Panc1 (cell line): ENCODE data around the gene TSNAX. TPM values are rescaled to one million over a fixed set of nuclear protein-coding genes. Genes with fewer than 3 reads are reported as not detected.

Experiments
- ATAC-seq: fragments of 200-7000 bp; cut with Tn5 transposase; 2 replicates; pipeline ENCODE4 v1.9.1; 2020; ENCODE audit warnings: mild to moderate bottlenecking, moderate library complexity
- BruUV-seq: library from RNA; stranded (reverse); fragments of 400-500 nt; replicated peaks from 2 replicates; lab custom pipeline; 2021; lab: Mats Ljungman, UMichigan
- CTCF ChIA-PET: fragments of 300-600 bp; sonication (Branson Sonifier 250); formaldehyde crosslinking; loops from one replicate; lab custom pipeline; 2022; ENCODE audit warnings: antibody characterized with exemption; lab: Charles Lee
- POLR2A ChIA-PET: fragments of 300-600 bp; sonication (Branson Sonifier 250); formaldehyde crosslinking; loops from one replicate; lab custom pipeline; 2022; ENCODE audit warnings: antibody characterized with exemption; lab: Charles Lee
- DNase-seq: peaks from one replicate; pipeline ENCODE4 v3.0.0-alpha.2; 2010; ENCODE audit warnings: low read depth, low spot score
- H3K27ac ChIP-seq: 2 replicates; pipeline ENCODE4 v1.5.1; 2011; ENCODE audit warnings: mild to moderate bottlenecking, low read length, inconsistent platforms
- H3K27me3 ChIP-seq: fragments of 200-500 bp; sonication (Bioruptor generic); 2 replicates; pipeline ENCODE4 v1.6.0; 2014; ENCODE audit warnings: low read length, inconsistent platforms; ENCODE audit not compliant: control insufficient read depth, insufficient read depth
- H3K36me3 ChIP-seq: fragments of 200-500 bp; sonication (Bioruptor generic); 2 replicates; pipeline ENCODE4 v1.5.1; 2014; ENCODE audit warnings: inconsistent platforms, mild to moderate bottlenecking, low read length, moderate library complexity; ENCODE audit not compliant: control insufficient read depth, insufficient read depth
- H3K4me1 ChIP-seq: 2 replicates; pipeline ENCODE4 v1.5.1; 2011; ENCODE audit warnings: inconsistent platforms, mild to moderate bottlenecking, low read length, moderate library complexity; ENCODE audit not compliant: control insufficient read depth, insufficient read depth
- H3K4me3 ChIP-seq, 2 experiments: 2 replicates each; pipeline ENCODE4 v1.5.1; 2011 to 2012; ENCODE audit warnings: low read depth in 2 of 2, low read length in 2 of 2, mild to moderate bottlenecking in 2 of 2, inconsistent platforms in 1 of 2, moderate library complexity in 1 of 2
- H3K9me3 ChIP-seq: fragments of 200-500 bp; sonication (Bioruptor generic); 2 replicates; pipeline ENCODE4 v1.5.1; 2014; ENCODE audit warnings: low read depth, mild to moderate bottlenecking, inconsistent platforms, low read length, moderate library complexity; ENCODE audit not compliant: control insufficient read depth, insufficient read depth
- CTCF ChIP-seq: fragments of 450-650 bp; IDR thresholded peaks from 2 replicates; pipeline ENCODE4 v1.5.1; 2017; ENCODE audit warnings: mild to moderate bottlenecking
- POLR2AphosphoS5 ChIP-seq: IDR thresholded peaks from 2 replicates; pipeline ENCODE4 v1.6.1; 2012; ENCODE audit warnings: mild to moderate bottlenecking, low read depth, low read length, moderate library complexity
- REST ChIP-seq, 2 experiments: IDR thresholded peaks; 2 replicates each; pipeline ENCODE4 v1.6.1; 2011 to 2012; ENCODE audit warnings: low read depth in 2 of 2, control low read depth in 1 of 2, low read length in 1 of 2, mild to moderate bottlenecking in 1 of 2, moderate library complexity in 1 of 2; ENCODE audit not compliant: insufficient read depth in 1 of 2
- SIN3A ChIP-seq: IDR thresholded peaks from 2 replicates; pipeline ENCODE4 v1.6.1; 2012; ENCODE audit warnings: low read depth, mild to moderate bottlenecking, low read length, moderate library complexity, borderline replicate concordance; ENCODE audit not compliant: insufficient read depth
- TCF7L2 ChIP-seq: IDR thresholded peaks from 2 replicates; pipeline ENCODE4 v1.6.1; 2011; ENCODE audit warnings: mild to moderate bottlenecking, low read depth, low read length, inconsistent platforms
- in situ Hi-C: cut with HindIII; loops from 2 replicates; pipeline ENCODE4 v1.10.0; 2016; ENCODE audit warnings: low sequenced_read_pairs, low pct_unique_long_range_greater_than_20kb
- intact Hi-C: fragments of 100-400 bp; cut with micrococcal nuclease; formaldehyde crosslinking; loops from one replicate; pipeline ENCODE4 v1.10.0; 2022; ENCODE audit not compliant: unreplicated experiment
- total RNA-seq: library from RNA; stranded (reverse); gene quantifications from one replicate; pipeline ENCODE4 v1.2.1, GENCODE V29; 2021; ENCODE audit not compliant: unreplicated experiment

TSNAX gene
- total RNA-seq, 1 experiment from 2014 or later: 40.0 TPM

DNA sequence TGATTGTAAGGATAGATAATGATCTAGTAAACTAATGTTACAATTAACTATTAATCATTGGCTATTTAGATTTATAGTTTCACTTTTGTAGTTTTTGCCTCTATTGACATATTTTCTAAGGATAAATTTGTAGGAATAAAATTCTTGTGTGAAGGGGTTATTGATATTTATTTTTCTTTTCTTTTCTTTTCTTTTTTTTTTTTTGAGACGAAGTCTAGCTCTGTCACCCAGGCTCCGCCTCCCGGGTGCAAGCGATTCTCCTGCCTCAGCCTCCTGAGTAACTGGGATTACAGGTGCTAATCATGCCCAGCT is 74.2 kb downstream of the TSNAX start:
- no TSS peak for BruUV-seq

DNA sequence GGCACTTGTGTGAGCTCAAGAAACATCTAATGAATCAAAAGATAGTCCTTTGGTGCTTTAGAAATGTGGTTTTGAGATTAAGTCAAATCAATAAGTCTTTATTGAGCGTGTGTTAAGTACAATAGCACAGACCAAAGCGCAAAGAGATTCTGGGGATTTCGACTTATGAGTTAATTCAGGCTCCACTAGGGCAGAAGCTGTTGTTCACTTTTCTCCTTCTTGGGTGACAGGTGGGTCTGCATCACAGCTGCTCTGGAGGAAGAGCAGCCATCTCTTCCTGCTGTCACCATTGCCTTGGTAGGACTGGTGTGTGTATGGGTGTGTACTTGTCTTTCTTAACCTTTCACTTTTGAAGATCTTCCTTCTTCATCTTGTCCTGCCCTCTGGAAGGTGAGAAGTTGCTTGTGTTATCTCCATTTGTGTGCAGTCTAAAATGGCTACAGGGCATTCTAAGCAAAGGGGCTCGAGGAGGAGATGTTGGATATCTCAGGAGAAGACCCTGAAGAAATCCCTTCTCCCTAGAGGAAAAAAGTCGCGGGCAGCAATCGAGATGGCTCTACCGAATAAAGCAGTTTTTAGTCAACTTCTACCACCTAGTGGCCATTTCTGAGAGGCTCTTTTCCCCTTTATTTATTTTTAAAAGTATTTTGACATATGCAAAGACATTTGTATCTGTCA is 75.3 kb downstream of the TSNAX start:
- BruUV-seq: no TSS peak
- H3K9me3 ChIP-seq: no peaks in the 10 kb centered on the region
- intact Hi-C loops (no loop called here), in situ Hi-C loops (no loop called here)
- DNase-seq (peak; percentile 54), ATAC-seq (peak; percentile 88)
- peak overlapping the region; percentile 41; the same call in 1 of the 2 replicates for H3K27ac ChIP-seq
- POLR2A ChIA-PET: interaction anchor here (0.6 kb wide), 1 partner anchor 48 kb away, joined by 4 read pairs; no protein-coding TSS in a partner anchor
- H3K27me3 ChIP-seq: no peaks in the 10 kb centered on the region
- H3K4me1 ChIP-seq: no peaks in the 10 kb centered on the region
- peak overlapping the region; percentile 46 to 94 for H3K4me3 ChIP-seq
- TF ChIP-seq CTCF: peak; percentile 83
- no peak for TF ChIP-seq TCF7L2
- H3K36me3 ChIP-seq: no peaks in the 10 kb centered on the region
- CTCF ChIA-PET: no interaction called here

More for the DNA sequence above, 74.2 kb downstream of the TSNAX start:
- H3K9me3 ChIP-seq: no peaks in the 10 kb centered on the region
- no peak for DNase-seq
- H3K4me1 ChIP-seq: no peaks in the 10 kb centered on the region
- intact Hi-C loops: no loop called here
- TF ChIP-seq TCF7L2: no peak
- TF ChIP-seq REST (IDR thresholded peaks at IDR 0.05; ENCODE audit: insufficient read depth in 1 of 2, low read depth in 2 of 2, low read length in 1 of 2): no peak
- TF ChIP-seq CTCF: no peak
- no peak for TF ChIP-seq POLR2AphosphoS5
- no peak for TF ChIP-seq SIN3A
- POLR2A ChIA-PET: no interaction called here
- in situ Hi-C loops: no loop called here
- ATAC-seq: no peak
- peak overlapping the region; percentile 46 to 94; a peak in 3 of 4 replicates for H3K4me3 ChIP-seq
- no peaks in the 10 kb centered on the region for H3K36me3 ChIP-seq
- H3K27me3 ChIP-seq: no peaks in the 10 kb centered on the region
- no peak overlapping the region for H3K27ac ChIP-seq
- CTCF ChIA-PET: no interaction called here
